MM.1S (cell line): Measurements from ENCODE around the gene TXLNA.

Experiments
- DNase-seq: peaks from one replicate; pipeline ENCODE4 v3.0.0-alpha.2; 2015
- H2AFZ ChIP-seq: fragments of 300-600 bp; sonication (generic); 2 replicates; pipeline ENCODE4 v1.6.0; 2016; ENCODE audit warnings: antibody characterized with exemption, low read length
- H3F3A ChIP-seq: fragments of 300-600 bp; sonication (generic); 2 replicates; pipeline ENCODE4 v1.6.1; 2016; ENCODE audit warnings: mild to moderate bottlenecking, antibody characterized with exemption, low read length, moderate library complexity, mixed read lengths; ENCODE audit not compliant: insufficient read depth
- H3K27ac ChIP-seq: fragments of 300-600 bp; sonication (generic); 2 replicates; pipeline ENCODE4 v1.5.1; 2016; ENCODE audit warnings: mild to moderate bottlenecking, low read length
- H3K27me3 ChIP-seq: fragments of 300-600 bp; sonication (generic); replicated peaks from 2 replicates; pipeline ENCODE4 v1.6.0; 2016; ENCODE audit warnings: low read length; ENCODE audit not compliant: insufficient read depth
- H3K36me3 ChIP-seq: fragments of 300-600 bp; sonication (generic); replicated peaks from 2 replicates; pipeline ENCODE4 v1.6.1; 2016; ENCODE audit warnings: mild to moderate bottlenecking, low read length, mixed read lengths; ENCODE audit not compliant: insufficient read depth
- H3K4me1 ChIP-seq: fragments of 300-600 bp; sonication (generic); 2 replicates; pipeline ENCODE4 v1.6.1; 2016; ENCODE audit warnings: low read length, mixed read lengths
- H3K4me2 ChIP-seq: fragments of 300-600 bp; sonication (generic); 2 replicates; pipeline ENCODE4 v1.6.0; 2016; ENCODE audit warnings: low read depth, low read length
- H3K4me3 ChIP-seq: fragments of 300-600 bp; sonication (generic); 2 replicates; pipeline ENCODE4 v1.5.1; 2016; ENCODE audit warnings: low read length, mixed read lengths
- H3K79me2 ChIP-seq: fragments of 300-600 bp; sonication (generic); 2 replicates; pipeline ENCODE4 v1.6.1; 2016; ENCODE audit warnings: mixed run types, low read length, mixed read lengths
- H3K9ac ChIP-seq: fragments of 300-600 bp; sonication (generic); 2 replicates; pipeline ENCODE4 v1.6.1; 2016; ENCODE audit warnings: low read length, mixed read lengths
- H3K9me2 ChIP-seq: fragments of 300-600 bp; sonication (generic); replicated peaks from 2 replicates; pipeline ENCODE4 v1.6.1; 2016; ENCODE audit warnings: mild to moderate bottlenecking, low read length, mixed read lengths; ENCODE audit not compliant: insufficient read depth
- H3K9me3 ChIP-seq: fragments of 300-600 bp; sonication (generic); replicated peaks from 2 replicates; pipeline ENCODE4 v1.6.1; 2016; ENCODE audit warnings: mild to moderate bottlenecking, low read length, mixed read lengths; ENCODE audit not compliant: insufficient read depth
- H4K20me1 ChIP-seq: fragments of 300-600 bp; sonication (generic); 2 replicates; pipeline ENCODE4 v1.6.1; 2016; ENCODE audit warnings: mild to moderate bottlenecking, low read length, moderate library complexity, mixed read lengths; ENCODE audit not compliant: insufficient read depth
- CTCF ChIP-seq: fragments of 300-600 bp; sonication (generic); IDR thresholded peaks from 2 replicates; pipeline ENCODE4 v1.5.1; 2016; ENCODE audit warnings: antibody characterized with exemption, low read length, mixed read lengths
- EZH2 ChIP-seq: fragments of 300-600 bp; sonication (generic); optimal IDR thresholded peaks from 2 replicates; pipeline ENCODE3; 2017; ENCODE audit warnings: low read depth, mild to moderate bottlenecking, antibody characterized with exemption, low read length, mixed read lengths
- EZH2phosphoT487 ChIP-seq: fragments of 300-600 bp; sonication (generic); IDR thresholded peaks from 2 replicates; pipeline ENCODE4 v1.6.1; 2018; ENCODE audit warnings: antibody characterized with exemption, low read length

TXLNA gene

GRCh38 chr1:32187850-32188249, 8.4 kb downstream of the TXLNA start:
- TF ChIP-seq EZH2phosphoT487 (no peak), EZH2 (no peak), CTCF (no peak)
- no peak overlapping the region for H3K27ac ChIP-seq
- no peak overlapping the region for H2AFZ ChIP-seq
- no peaks in the 10 kb centered on the region for H3K27me3 ChIP-seq
- H4K20me1 ChIP-seq: no peaks in the 10 kb centered on the region
- H3K9me2 ChIP-seq: no peaks in the 10 kb centered on the region
- H3K4me2 ChIP-seq: no peak overlapping the region
- no peaks in the 10 kb centered on the region for H3K9me3 ChIP-seq
- H3F3A ChIP-seq: no peaks in the 10 kb centered on the region
- no peak overlapping the region for H3K9ac ChIP-seq
- H3K36me3 ChIP-seq: peaks cover 36% of the 10 kb centered on the region
- DNase-seq: no peak
- H3K79me2 ChIP-seq: peaks cover 51% of the 10 kb centered on the region
- H3K4me1 ChIP-seq: no peaks in the 10 kb centered on the region
- H3K4me3 ChIP-seq: no peak overlapping the region

- Histone ChIP-seq H3K9ac (no peak overlapping the region), H3K27me3 (no peaks in the 10 kb centered on the region), H3K4me1 (peaks cover 30% of the 10 kb centered on the region), H2AFZ (no peak overlapping the region), H3K27ac (no peak overlapping the region), H4K20me1 (peaks cover 17% of the 10 kb centered on the region), H3F3A (peaks cover 15% of the 10 kb centered on the region; the same call in 1 of the 2 replicates), H3K36me3 (peaks cover 31% of the 10 kb centered on the region), H3K4me3 (no peak overlapping the region), H3K4me2 (no peak overlapping the region), H3K79me2 (peaks cover 14% of the 10 kb centered on the region), H3K9me2 (no peaks in the 10 kb centered on the region), H3K9me3 (no peaks in the 10 kb centered on the region)
- no peak for DNase-seq
- TF ChIP-seq EZH2 (no peak), EZH2phosphoT487 (no peak), CTCF (no peak)
These were observed 12.9 kb downstream of the TXLNA start for GRCh38 chr1:32192220-32192948.

GRCh38 chr1:32194984-32195383, 15.5 kb downstream of the TXLNA start:
- Histone ChIP-seq H3K9ac (no peak overlapping the region), H3K4me1 (peaks cover 34% of the 10 kb centered on the region), H3K27ac (no peak overlapping the region), H3K9me3 (no peaks in the 10 kb centered on the region), H3K27me3 (0 out of 2 replicates have a peak, but pooled peaks cover under 1% of the 10 kb centered on the region), H3K9me2 (no peaks in the 10 kb centered on the region), H3K4me3 (no peak overlapping the region), H3K4me2 (no peak overlapping the region), H3F3A (peaks cover 19% of the 10 kb centered on the region), H4K20me1 (peaks cover 21% of the 10 kb centered on the region), H2AFZ (no peak overlapping the region), H3K36me3 (peaks cover 22% of the 10 kb centered on the region), H3K79me2 (peaks cover 8% of the 10 kb centered on the region; the same call in 1 of the 2 replicates)
- TF ChIP-seq EZH2 (no peak), EZH2phosphoT487 (no peak), CTCF (no peak)
- no peak for DNase-seq
